ENCODE data around the gene ZNF132. TPM values are rescaled to one million over a fixed set of nuclear protein-coding genes. Genes with fewer than 3 reads are reported as not detected.
A peak's percentile ranks its signal among the peaks of the same experiment; 100 is the strongest.

Gene ZNF132
- total RNA-seq, 6 donors from 2014 or later: 3.5 to 18.9 (median 5.0) TPM

DNA sequence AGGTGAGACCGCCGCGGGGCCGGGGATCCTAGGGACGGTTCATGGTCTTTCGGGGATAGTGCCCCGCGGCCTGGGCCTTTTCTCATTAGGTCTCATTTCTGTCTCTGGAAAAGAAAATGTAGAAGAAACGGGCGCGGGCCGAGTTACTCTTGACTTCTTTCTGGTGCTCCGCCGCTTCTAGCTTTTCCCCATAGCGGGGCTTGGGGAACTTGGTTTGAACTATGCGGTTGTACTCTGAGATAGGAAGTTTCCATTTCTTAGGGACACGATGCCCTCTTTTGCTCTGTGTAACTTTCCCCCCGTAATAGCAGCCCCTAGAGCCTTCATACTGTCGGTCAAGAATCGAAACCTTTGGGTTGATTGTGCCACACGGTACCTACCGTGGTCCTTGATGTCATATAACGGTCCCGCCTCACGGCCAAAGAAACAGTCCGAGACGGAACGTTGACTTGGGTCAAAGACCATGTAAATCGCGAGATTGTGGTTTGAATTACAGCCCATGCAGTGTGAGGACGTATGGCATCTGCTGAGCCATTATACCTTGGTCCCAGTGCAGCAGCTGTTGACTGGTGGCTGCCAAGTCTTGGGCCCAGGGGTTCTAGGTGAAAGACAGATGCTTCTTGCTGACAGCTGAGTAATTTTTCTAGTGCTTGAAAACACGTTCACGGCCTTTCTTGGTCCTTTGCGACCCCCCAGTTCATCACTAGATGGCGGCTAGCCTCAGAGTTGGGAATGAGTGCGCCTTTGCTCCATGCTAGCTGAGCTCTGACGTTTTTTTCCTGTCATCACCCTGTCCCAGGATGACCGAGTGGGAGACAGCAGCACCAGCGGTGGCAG lies 52.4 kb downstream of the ZNF132 start:
- Histone ChIP-seq H3K4me3 (peak overlapping the region; percentile 54 to 93 (median 80)), H3K27ac (peak overlapping the region; percentile 90 to 98 (median 94)), H3K36me3 (peaks cover 4 to 40% (median 21%) of the 10 kb centered on the region in 4 donors), H3K9me3 (no peaks in the 10 kb centered on the region), H3K4me1 (peaks cover 21 to 41% (median 28%) of the 10 kb centered on the region in 4 donors), H3K27me3 (no peaks in the 10 kb centered on the region)
- DNase-seq (no peak), ATAC-seq (ENCODE audit: low FRiP score in 2 of 2) (no peak)
- no peak for TF ChIP-seq EP300 (IDR thresholded peaks at IDR 0.05)
- TF ChIP-seq POLR2AphosphoS5 (IDR thresholded peaks at IDR 0.05): no peak
- TF ChIP-seq POLR2A (IDR thresholded peaks at IDR 0.05): no peak
- TF ChIP-seq, protein P1, sequence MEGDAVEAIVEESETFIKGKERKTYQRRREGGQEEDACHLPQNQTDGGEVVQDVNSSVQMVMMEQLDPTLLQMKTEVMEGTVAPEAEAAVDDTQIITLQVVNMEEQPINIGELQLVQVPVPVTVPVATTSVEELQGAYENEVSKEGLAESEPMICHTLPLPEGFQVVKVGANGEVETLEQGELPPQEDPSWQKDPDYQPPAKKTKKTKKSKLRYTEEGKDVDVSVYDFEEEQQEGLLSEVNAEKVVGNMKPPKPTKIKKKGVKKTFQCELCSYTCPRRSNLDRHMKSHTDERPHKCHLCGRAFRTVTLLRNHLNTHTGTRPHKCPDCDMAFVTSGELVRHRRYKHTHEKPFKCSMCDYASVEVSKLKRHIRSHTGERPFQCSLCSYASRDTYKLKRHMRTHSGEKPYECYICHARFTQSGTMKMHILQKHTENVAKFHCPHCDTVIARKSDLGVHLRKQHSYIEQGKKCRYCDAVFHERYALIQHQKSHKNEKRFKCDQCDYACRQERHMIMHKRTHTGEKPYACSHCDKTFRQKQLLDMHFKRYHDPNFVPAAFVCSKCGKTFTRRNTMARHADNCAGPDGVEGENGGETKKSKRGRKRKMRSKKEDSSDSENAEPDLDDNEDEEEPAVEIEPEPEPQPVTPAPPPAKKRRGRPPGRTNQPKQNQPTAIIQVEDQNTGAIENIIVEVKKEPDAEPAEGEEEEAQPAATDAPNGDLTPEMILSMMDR (IDR thresholded peaks at IDR 0.05): no peak
- WGBS, 2 donors: 7% methylated on average over 39 of the region's 39 CpGs

DNA sequence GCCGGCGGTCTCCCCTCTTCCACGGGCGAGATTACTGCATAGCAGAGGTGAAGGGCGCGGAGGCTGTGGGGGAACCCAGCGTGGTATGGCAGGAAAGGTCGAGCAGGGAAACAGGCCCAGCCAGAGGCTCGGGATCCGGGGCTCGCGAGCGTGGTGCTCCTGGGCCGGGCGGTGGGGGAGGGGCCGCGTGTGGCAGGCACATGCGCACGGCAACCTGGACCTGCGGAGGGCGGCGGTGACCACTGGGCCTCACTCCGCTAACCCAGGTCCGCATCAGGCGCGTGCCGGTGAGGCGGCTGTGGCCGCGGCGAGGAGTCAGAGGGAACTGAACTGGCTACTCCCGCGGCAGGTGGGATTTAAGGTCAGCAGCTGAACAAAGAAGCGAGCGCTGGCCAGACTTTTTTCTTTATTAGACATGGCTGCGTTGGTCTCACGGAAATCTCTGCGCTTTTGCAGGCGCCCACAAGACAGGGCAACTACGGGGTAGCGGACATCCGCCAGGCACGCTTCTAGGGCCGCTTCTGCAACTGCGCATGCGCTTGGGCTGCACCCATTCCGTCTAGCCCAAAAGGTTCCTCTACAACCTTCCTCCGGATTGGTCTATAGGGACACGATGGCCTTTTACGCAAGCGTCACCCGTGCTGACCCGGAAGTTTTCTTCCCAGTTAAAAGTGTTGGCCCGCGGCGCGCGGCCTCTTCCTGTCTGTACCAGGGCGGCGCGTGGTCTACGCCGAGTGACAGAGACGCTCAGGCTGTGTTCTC lies 53.2 kb downstream of the ZNF132 start, which contains the start of gene RPS5:
Gene RPS5, plus strand, starts transcription at position 694 of the 762 bp plus-strand sequence. CDS start 869 bp downstream, outside the sequence.
- Histone ChIP-seq H3K27ac (peak within 1 kb of the TSS; percentile 90 to 98 (median 94)), H3K9me3 (no peaks in the 10 kb centered on the region), H3K4me1 (peaks cover 25 to 49% (median 33%) of the 10 kb centered on the region in 4 donors), H3K4me3 (peak within 1 kb of the TSS; percentile 56 to 93 (median 80)), H3K36me3 (peaks cover 4 to 33% (median 16%) of the 10 kb centered on the region in 4 donors), H3K27me3 (no peaks in the 10 kb centered on the region)
- ATAC-seq (ENCODE audit: low FRiP score in 2 of 2): peak; percentile 96 to 97
- peak; percentile 95 to 96 for DNase-seq
- 0% methylated on average over 26 to 46 of the region's 64 CpGs for WGBS, 2 donors
- TF ChIP-seq EP300 (IDR thresholded peaks at IDR 0.05) (peak in 1 of 4 donors; percentile 20), POLR2A (IDR thresholded peaks at IDR 0.05) (peak in 3 of 4 donors; percentile 59 to 84 (median 72)), POLR2AphosphoS5 (IDR thresholded peaks at IDR 0.05) (peak; percentile 80 to 83)
- TF ChIP-seq, protein P1 (IDR thresholded peaks at IDR 0.05): no peak

DNA sequence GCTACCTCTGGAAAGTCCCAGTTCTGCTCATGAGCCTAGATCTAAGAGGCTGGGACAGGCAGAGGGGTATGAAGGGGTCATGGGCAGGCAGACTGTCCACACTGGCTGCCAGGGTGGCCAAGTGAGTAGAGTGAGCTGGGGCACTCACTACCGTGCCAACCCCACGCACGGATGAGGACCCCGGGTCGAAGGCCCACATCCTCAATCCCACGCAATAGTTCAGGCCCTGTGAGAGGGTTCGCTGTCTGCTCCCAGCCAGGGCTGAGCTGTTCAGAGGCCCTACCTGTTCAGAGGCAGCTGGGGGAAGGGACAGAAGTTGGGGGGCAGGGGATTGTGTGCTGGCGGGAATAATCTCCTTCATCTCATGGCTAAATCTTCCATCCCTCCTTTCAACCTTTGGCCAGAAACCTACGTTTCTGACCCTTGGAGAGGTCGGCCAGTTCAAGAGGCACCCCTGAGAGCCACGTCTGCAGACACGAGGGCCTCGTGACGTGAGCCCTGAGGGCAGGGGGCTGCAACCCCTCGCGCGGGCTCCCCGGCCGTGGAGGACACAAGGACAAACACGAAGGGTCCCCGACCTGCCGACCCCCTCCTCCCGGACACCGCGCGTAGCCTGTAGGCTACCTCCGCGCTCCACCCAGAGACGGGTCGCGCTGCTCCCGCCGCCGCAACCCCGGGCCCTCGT lies 53.9 kb downstream of the ZNF132 start:
- peak overlapping the region; percentile 90 to 98 (median 94) for H3K27ac ChIP-seq
- 12 to 15% methylated on average over 17 to 24 of the region's 36 CpGs for WGBS, 2 donors
- no peaks in the 10 kb centered on the region for H3K27me3 ChIP-seq
- H3K9me3 ChIP-seq: no peaks in the 10 kb centered on the region
- peaks cover 4 to 26% (median 12%) of the 10 kb centered on the region in 4 donors for H3K36me3 ChIP-seq
- H3K4me1 ChIP-seq: peaks cover 29 to 54% (median 37%) of the 10 kb centered on the region in 4 donors
- peak overlapping the region; percentile 56 to 93 (median 80) for H3K4me3 ChIP-seq
- peak in 1 of 2 donors; percentile 34 for ATAC-seq (ENCODE audit: low FRiP score in 2 of 2)
- no peak for DNase-seq
- TF ChIP-seq, protein P1 (IDR thresholded peaks at IDR 0.05): no peak

DNA sequence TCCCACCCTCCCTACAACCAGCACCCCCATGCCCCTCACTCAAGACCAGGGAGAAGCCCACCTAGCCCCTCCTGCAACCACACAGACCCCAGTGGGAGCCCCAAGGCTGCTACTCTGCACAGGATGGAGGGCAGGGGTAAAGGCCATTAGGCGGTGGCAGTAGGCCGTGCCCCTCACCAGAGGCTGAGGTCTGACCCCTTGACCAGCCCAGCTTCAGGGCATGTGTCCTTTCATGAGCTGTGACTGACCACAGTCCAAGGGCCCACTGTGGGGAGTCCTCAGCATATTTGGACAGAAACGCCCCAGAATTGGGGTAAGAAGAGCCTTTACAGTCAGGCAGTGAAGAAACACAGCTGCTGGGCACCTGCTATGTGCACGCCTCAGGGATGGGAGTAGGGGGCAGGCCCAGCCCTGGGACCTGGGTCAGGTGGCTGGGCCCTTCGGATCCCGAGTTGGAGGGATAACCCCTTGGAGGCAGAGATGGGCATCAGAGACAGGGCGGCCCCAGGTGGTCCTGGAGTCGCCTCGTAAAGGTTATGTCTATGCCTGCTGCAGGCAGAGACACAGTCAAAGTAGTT lies 54.6 kb downstream of the ZNF132 start:
- no peaks in the 10 kb centered on the region for H3K27me3 ChIP-seq
- no peak for TF ChIP-seq POLR2AphosphoS5 (IDR thresholded peaks at IDR 0.05)

More for the DNA sequence above, 54.6 kb downstream of the ZNF132 start:
- 90% methylated on average over 9 of the region's 9 CpGs; no CpG with 5 or more reads in 1 of the 2 donors for WGBS, 2 donors
- H3K27ac ChIP-seq: peak overlapping the region; percentile 90 to 98 (median 94)
- H3K4me3 ChIP-seq: peak overlapping the region in 3 of 4 donors; percentile 74 to 93 (median 85)
- ATAC-seq (ENCODE audit: low FRiP score in 2 of 2) (no peak), DNase-seq (no peak)
- H3K4me1 ChIP-seq: peaks cover 30 to 50% (median 37%) of the 10 kb centered on the region in 4 donors
- no peaks in the 10 kb centered on the region for H3K9me3 ChIP-seq
- H3K36me3 ChIP-seq: peaks cover 4 to 20% (median 9%) of the 10 kb centered on the region in 4 donors

Measured in upper lobe of left lung (tissue), 6 donors.